Hepatocyte (in vitro differentiated cells): Measurements from ENCODE around the gene CST2. TPM values are rescaled to one million over a fixed set of nuclear protein-coding genes. Genes with fewer than 3 reads are reported as not detected.
"Not testable (repeated sequence)": the region's sequence is repeated elsewhere in the genome, so short reads cannot be mapped to it uniquely, and the experiment has no call there.

Experiments
- DNase-seq: peaks from one replicate; pipeline ENCODE4 v3.0.0-alpha.2; 2016; ENCODE audit warnings: low spot score
- H2AFZ ChIP-seq: fragments of 200-600 bp; sonication (generic); 2 replicates; pipeline ENCODE4 v1.6.0; 2016; ENCODE audit warnings: antibody characterized with exemption, mild to moderate bottlenecking
- H3K27ac ChIP-seq: fragments of 200-600 bp; sonication (generic); 2 replicates; pipeline ENCODE4 v1.5.1; 2016; ENCODE audit warnings: mild to moderate bottlenecking
- H3K27me3 ChIP-seq: fragments of 200-600 bp; sonication (generic); 2 replicates; pipeline ENCODE4 v1.6.1; 2016
- H3K36me3 ChIP-seq: fragments of 200-600 bp; sonication (generic); replicated peaks from 2 replicates; pipeline ENCODE4 v1.5.1; 2016; ENCODE audit warnings: low read depth; ENCODE audit not compliant: insufficient read depth
- H3K4me1 ChIP-seq: fragments of 200-600 bp; sonication (generic); 2 replicates; pipeline ENCODE4 v1.5.1; 2016; ENCODE audit warnings: mild to moderate bottlenecking, moderate library complexity; ENCODE audit not compliant: insufficient read depth
- H3K4me2 ChIP-seq: fragments of 200-600 bp; sonication (generic); 2 replicates; pipeline ENCODE4 v1.6.0; 2016
- H3K4me3 ChIP-seq: fragments of 200-600 bp; sonication (generic); 2 replicates; pipeline ENCODE4 v1.5.1; 2016; ENCODE audit warnings: mild to moderate bottlenecking
- H3K79me2 ChIP-seq: fragments of 200-600 bp; sonication (generic); 2 replicates; pipeline ENCODE4 v1.6.0; 2017; ENCODE audit warnings: mild to moderate bottlenecking
- H3K9me2 ChIP-seq: fragments of 200-600 bp; sonication (generic); replicated peaks from 2 replicates; pipeline ENCODE4 v1.6.0; 2017; ENCODE audit warnings: mild to moderate bottlenecking; ENCODE audit not compliant: insufficient read depth
- H3K9me3 ChIP-seq: fragments of 200-600 bp; sonication (generic); 2 replicates; pipeline ENCODE4 v1.5.1; 2016; ENCODE audit warnings: low read depth, mild to moderate bottlenecking
- H4K20me1 ChIP-seq: fragments of 200-600 bp; sonication (generic); 2 replicates; pipeline ENCODE4 v1.6.0; 2016; ENCODE audit warnings: mild to moderate bottlenecking; ENCODE audit not compliant: insufficient read depth, poor library complexity, severe bottlenecking
- CTCF ChIP-seq: fragments of 200-600 bp; sonication (generic); IDR thresholded peaks from 2 replicates; pipeline ENCODE4 v1.5.1; 2016; ENCODE audit warnings: antibody characterized with exemption, mild to moderate bottlenecking; ENCODE audit not compliant: poor library complexity
- EZH2 ChIP-seq: fragments of 200-600 bp; sonication (generic); IDR thresholded peaks from 2 replicates; pipeline ENCODE4 v1.6.1; 2016; ENCODE audit warnings: antibody characterized with exemption, mild to moderate bottlenecking, borderline replicate concordance
- EZH2phosphoT487 ChIP-seq: fragments of 200-600 bp; sonication (generic); IDR thresholded peaks from one replicate; pipeline ENCODE4 v1.6.1; 2018; ENCODE audit warnings: antibody characterized with exemption, mild to moderate bottlenecking, low read depth, moderate library complexity; ENCODE audit not compliant: unreplicated experiment, severe bottlenecking
- WGBS: methylation state at CpG from one replicate; pipeline ENCODE4 v1.1.6; 2016; ENCODE audit warnings: low lambda C conversion rate; ENCODE audit errors: missing lambda C conversion rate; 5-methylcytosine and 5-hydroxymethylcytosine counted together
- polyA plus RNA-seq: library from polyadenylated mRNA; unstranded; fragments of >200 nt; fragmentation: Nextera tagmentation; extraction: Ambion mirVana; gene quantifications from 2 replicates; pipeline ENCODE4 v1.2.1, GENCODE V29; 2016
- total RNA-seq: library from RNA; depleted of rRNA; stranded (reverse); fragments of >200 nt; gene quantifications from 2 replicates; pipeline ENCODE4 v1.2.3, GENCODE V29; 2014

CST2 gene
- total and polyA plus RNA-seq, 2 experiments from 2014 or later = not detected

GRCh38 chr20:23783447-23783846 lies 43.1 kb downstream of the CST2 start:
- Histone ChIP-seq H3K27ac (no peak overlapping the region), H3K4me2 (no peak overlapping the region), H4K20me1 (no peaks in the 10 kb centered on the region), H3K9me3 (no peaks in the 10 kb centered on the region), H3K27me3 (no peaks in the 10 kb centered on the region), H2AFZ (no peak overlapping the region), H3K4me1 (no peaks in the 10 kb centered on the region), H3K4me3 (no peak overlapping the region), H3K79me2 (no peaks in the 10 kb centered on the region), H3K9me2 (no peaks in the 10 kb centered on the region), H3K36me3 (no peaks in the 10 kb centered on the region)
- TF ChIP-seq EZH2 = no peak
- TF ChIP-seq CTCF = no peak
- no peak for TF ChIP-seq EZH2phosphoT487
- WGBS = 93% methylated on average over 1 of the region's 1 CpG
- DNase-seq = no peak

GRCh38 chr20:23782366-23782983 lies 44.1 kb downstream of the CST2 start:
- H3K36me3 ChIP-seq = no peaks in the 10 kb centered on the region
- WGBS = 62% methylated on average over 8 of the region's 8 CpGs
- H4K20me1 ChIP-seq = no peaks in the 10 kb centered on the region
- no peak overlapping the region for H3K4me2 ChIP-seq
- no peak for TF ChIP-seq EZH2phosphoT487
- TF ChIP-seq CTCF = peak; percentile 47
- H2AFZ ChIP-seq = no peak overlapping the region
- DNase-seq = peak; percentile 57
- H3K4me1 ChIP-seq = no peaks in the 10 kb centered on the region
- no peaks in the 10 kb centered on the region for H3K27me3 ChIP-seq
- H3K79me2 ChIP-seq = no peaks in the 10 kb centered on the region
- H3K27ac ChIP-seq = no peak overlapping the region
- no peak overlapping the region for H3K4me3 ChIP-seq
- H3K9me2 ChIP-seq = no peaks in the 10 kb centered on the region
- H3K9me3 ChIP-seq = no peaks in the 10 kb centered on the region

GRCh38 chr20:23778676-23779075 lies 47.9 kb downstream of the CST2 start:
- not testable (repeated sequence) for H3K36me3 ChIP-seq, H2AFZ ChIP-seq, H3K79me2 ChIP-seq, H3K4me1 ChIP-seq, H3K4me2 ChIP-seq, H4K20me1 ChIP-seq, H3K4me3 ChIP-seq, H3K9me3 ChIP-seq, H3K27me3 ChIP-seq, DNase-seq, H3K9me2 ChIP-seq, H3K27ac ChIP-seq

GRCh38 chr20:23777380-23777779 lies 49.1 kb downstream of the CST2 start:
- H3K9me2 ChIP-seq, H3K4me1 ChIP-seq, H3K27me3 ChIP-seq, H2AFZ ChIP-seq, H3K4me3 ChIP-seq, H3K9me3 ChIP-seq, DNase-seq, H3K4me2 ChIP-seq, H3K36me3 ChIP-seq, H4K20me1 ChIP-seq, H3K79me2 ChIP-seq, H3K27ac ChIP-seq: not testable (repeated sequence)
- WGBS = 91% methylated on average over 8 of the region's 8 CpGs
